ENCODE measurements around the gene PPA1.

Gene PPA1

GRCh38 chr10:70191972-70192305, 41.3 kb downstream of the PPA1 start:
- H3K9ac ChIP-seq = no peak overlapping the region
- H3K79me2 ChIP-seq = no peaks in the 10 kb centered on the region
- no peak overlapping the region for H3K27ac ChIP-seq
- H3K27me3 ChIP-seq (ENCODE audit: control insufficient read depth, insufficient read depth, low read length) = no peaks in the 10 kb centered on the region
- H3K36me3 ChIP-seq (ENCODE audit: control insufficient read depth, insufficient read depth, low read length) = no peaks in the 10 kb centered on the region
- H3K4me2 ChIP-seq (ENCODE audit: low read length) = no peak overlapping the region
- no peak overlapping the region for H3K4me3 ChIP-seq (ENCODE audit: low read depth, low read length)
- no peaks in the 10 kb centered on the region for H3K4me1 ChIP-seq
- TF ChIP-seq CTCF (IDR thresholded peaks at IDR 0.05) = no peak
- no peaks in the 10 kb centered on the region for H3K9me3 ChIP-seq (ENCODE audit: control insufficient read depth, low read length)
- no peak overlapping the region for H2AFZ ChIP-seq

DNA sequence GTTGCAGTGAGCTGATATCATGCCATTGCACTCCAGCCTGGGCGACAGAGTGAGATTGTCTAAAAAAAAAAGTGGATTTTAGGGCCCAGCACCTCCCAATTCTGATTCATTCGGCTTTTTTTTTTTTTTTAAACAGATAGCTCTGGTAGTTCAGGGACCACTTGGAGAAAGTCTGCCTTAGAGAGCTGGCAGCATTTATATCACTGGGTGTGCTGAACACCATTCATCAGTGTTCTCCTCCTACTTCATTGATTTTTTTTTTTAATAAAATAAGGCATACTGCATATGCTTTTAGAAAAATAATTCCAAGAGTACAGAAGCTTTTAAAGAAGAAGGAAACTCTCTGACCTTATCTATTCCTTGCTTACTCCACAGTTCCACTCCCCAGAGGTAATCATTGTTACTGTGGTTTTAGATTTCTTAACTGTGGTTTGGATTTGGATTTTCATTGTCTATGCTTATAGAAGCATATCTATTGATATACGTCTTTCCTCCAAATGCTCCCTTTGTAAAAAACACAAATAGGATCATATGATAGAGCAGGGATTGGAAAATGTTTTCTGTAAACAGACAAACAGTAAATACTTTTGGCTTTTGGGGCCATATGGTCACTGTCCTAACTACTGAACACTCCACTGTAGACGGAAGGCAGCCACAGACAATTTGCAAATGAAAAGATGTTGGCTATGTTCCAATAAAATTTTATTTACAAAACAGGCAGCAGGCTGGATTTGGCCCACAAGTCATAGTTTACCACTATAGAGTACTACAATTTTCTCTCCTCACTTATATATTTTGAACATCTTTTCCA, 41.9 kb downstream of the PPA1 start:
- Histone ChIP-seq H3K27me3 (ENCODE audit: control insufficient read depth, insufficient read depth, low read length) (no peaks in the 10 kb centered on the region), H3K4me3 (ENCODE audit: low read depth, low read length) (no peak overlapping the region), H2AFZ (no peak overlapping the region), H3K9ac (no peak overlapping the region), H3K27ac (no peak overlapping the region), H3K4me1 (no peaks in the 10 kb centered on the region), H3K36me3 (ENCODE audit: control insufficient read depth, insufficient read depth, low read length) (no peaks in the 10 kb centered on the region), H3K79me2 (no peaks in the 10 kb centered on the region), H3K9me3 (ENCODE audit: control insufficient read depth, low read length) (no peaks in the 10 kb centered on the region), H3K4me2 (ENCODE audit: low read length) (no peak overlapping the region)
- TF ChIP-seq CTCF (IDR thresholded peaks at IDR 0.05) = no peak

GRCh38 chr10:70190581-70190980, 42.6 kb downstream of the PPA1 start:
- Histone ChIP-seq H2AFZ (no peak overlapping the region), H3K9ac (no peak overlapping the region), H3K36me3 (ENCODE audit: control insufficient read depth, insufficient read depth, low read length) (no peaks in the 10 kb centered on the region), H3K4me1 (no peaks in the 10 kb centered on the region), H3K79me2 (no peaks in the 10 kb centered on the region), H3K4me2 (ENCODE audit: low read length) (no peak overlapping the region), H3K4me3 (ENCODE audit: low read depth, low read length) (no peak overlapping the region), H3K27ac (no peak overlapping the region), H3K9me3 (ENCODE audit: control insufficient read depth, low read length) (no peaks in the 10 kb centered on the region), H3K27me3 (ENCODE audit: control insufficient read depth, insufficient read depth, low read length) (no peaks in the 10 kb centered on the region)
- TF ChIP-seq CTCF (IDR thresholded peaks at IDR 0.05) = no peak

GRCh38 chr10:70190102-70190501, 43.1 kb downstream of the PPA1 start:
- Histone ChIP-seq H3K4me1 (no peaks in the 10 kb centered on the region), H3K27me3 (ENCODE audit: control insufficient read depth, insufficient read depth, low read length) (no peaks in the 10 kb centered on the region), H3K9ac (no peak overlapping the region), H3K4me2 (ENCODE audit: low read length) (no peak overlapping the region), H3K4me3 (ENCODE audit: low read depth, low read length) (no peak overlapping the region), H3K9me3 (ENCODE audit: control insufficient read depth, low read length) (no peaks in the 10 kb centered on the region), H3K79me2 (no peaks in the 10 kb centered on the region), H3K36me3 (ENCODE audit: control insufficient read depth, insufficient read depth, low read length) (no peaks in the 10 kb centered on the region), H2AFZ (no peak overlapping the region), H3K27ac (no peak overlapping the region)
- TF ChIP-seq CTCF (IDR thresholded peaks at IDR 0.05) = no peak

- H3K27me3 ChIP-seq (ENCODE audit: control insufficient read depth, insufficient read depth, low read length) = no peaks in the 10 kb centered on the region
- H2AFZ ChIP-seq = no peak overlapping the region
- no peaks in the 10 kb centered on the region for H3K36me3 ChIP-seq (ENCODE audit: control insufficient read depth, insufficient read depth, low read length)
- no peak overlapping the region for H3K4me3 ChIP-seq (ENCODE audit: low read depth, low read length)
- no peaks in the 10 kb centered on the region for H3K4me1 ChIP-seq
- no peaks in the 10 kb centered on the region for H3K79me2 ChIP-seq
- H3K27ac ChIP-seq = no peak overlapping the region
- no peak for TF ChIP-seq CTCF (IDR thresholded peaks at IDR 0.05)
- no peak overlapping the region for H3K4me2 ChIP-seq (ENCODE audit: low read length)
- no peak overlapping the region for H3K9ac ChIP-seq
- H3K9me3 ChIP-seq (ENCODE audit: control insufficient read depth, low read length) = no peaks in the 10 kb centered on the region
Measured at GRCh38 chr10:70188768-70189167, 44.5 kb downstream of the PPA1 start.
